Neuronal stem cell (in vitro differentiated cells): ENCODE results near the gene ACOXL.

ENCODE experiments used
- DNase-seq: peaks from one replicate; pipeline ENCODE4 v3.0.0-alpha.2; 2013; ENCODE audit warnings: low spot score
- H2AFZ ChIP-seq: one replicate; pipeline ENCODE4 v1.6.1; 2013; ENCODE audit warnings: mild to moderate bottlenecking, low read length, inconsistent platforms
- H2AK5ac ChIP-seq: 2 replicates; pipeline ENCODE4 v1.6.1; 2013; ENCODE audit warnings: low read depth, mild to moderate bottlenecking, inconsistent platforms, low read length, moderate library complexity, mixed read lengths
- H2BK120ac ChIP-seq: 2 replicates; pipeline ENCODE4 v1.6.1; 2013; ENCODE audit warnings: low read depth, mild to moderate bottlenecking, inconsistent platforms, low read length, moderate library complexity, mixed read lengths
- H2BK12ac ChIP-seq: one replicate; pipeline ENCODE4 v1.6.1; 2013; ENCODE audit warnings: low read length, inconsistent platforms
- H2BK15ac ChIP-seq: 2 replicates; pipeline ENCODE4 v1.6.1; 2013; ENCODE audit warnings: mild to moderate bottlenecking, low read length, inconsistent platforms, mixed read lengths
- H2BK5ac ChIP-seq: one replicate; pipeline ENCODE4 v1.6.1; 2013; ENCODE audit warnings: inconsistent platforms, mild to moderate bottlenecking, low read length, moderate library complexity
- H3K14ac ChIP-seq: one replicate; pipeline ENCODE4 v1.6.1; 2013; ENCODE audit warnings: low read length, inconsistent platforms
- H3K18ac ChIP-seq: 2 replicates; pipeline ENCODE4 v1.6.1; 2013; ENCODE audit warnings: low read length, inconsistent platforms
- H3K23ac ChIP-seq: 2 replicates; pipeline ENCODE4 v1.6.1; 2013; ENCODE audit warnings: low read depth, mild to moderate bottlenecking, mixed read lengths, low read length, inconsistent platforms; ENCODE audit not compliant: poor library complexity
- H3K27ac ChIP-seq: replicated peaks from 3 replicates; pipeline ENCODE4 v1.5.1; 2013; ENCODE audit warnings: low read length, inconsistent platforms
- H3K27me3 ChIP-seq, 3 experiments: 2 replicates each; pipeline ENCODE4 v1.6.1; 2013; ENCODE audit warnings: low read length in 3 of 3, mild to moderate bottlenecking in 2 of 3, inconsistent platforms in 1 of 3, low read depth in 1 of 3, mixed read lengths in 1 of 3, moderate library complexity in 1 of 3; ENCODE audit not compliant: control insufficient read depth in 3 of 3, insufficient read depth in 3 of 3
- H3K36me3 ChIP-seq, 2 donors: replicated peaks in 1 of 2; 2 replicates each; pipeline ENCODE4 v1.6.1; 2013; ENCODE audit warnings: low read length in 2 of 2; ENCODE audit not compliant: control insufficient read depth in 2 of 2, insufficient read depth in 2 of 2
- H3K4ac ChIP-seq: 2 replicates; pipeline ENCODE4 v1.6.1; 2013; ENCODE audit warnings: inconsistent platforms, mild to moderate bottlenecking, low read length, moderate library complexity
- H3K4me1 ChIP-seq, 2 donors: 1 replicate in 1 of 2; 2 replicates in 1 of 2; pipeline ENCODE4 v1.6.1; 2013; ENCODE audit warnings: low read length in 2 of 2, low read depth in 1 of 2; ENCODE audit not compliant: control insufficient read depth in 2 of 2, insufficient read depth in 1 of 2
- H3K4me2 ChIP-seq: one replicate; pipeline ENCODE4 v1.6.1; 2013; ENCODE audit warnings: mild to moderate bottlenecking, low read length, inconsistent platforms; ENCODE audit not compliant: insufficient read depth, poor library complexity, severe bottlenecking
- H3K4me3 ChIP-seq, 2 donors: 2 replicates each; pipeline ENCODE4 v1.5.1; 2013; ENCODE audit warnings: low read length in 2 of 2, mild to moderate bottlenecking in 2 of 2, inconsistent platforms in 1 of 2, moderate library complexity in 1 of 2
- H3K79me1 ChIP-seq: one replicate; pipeline ENCODE4 v1.6.1; 2013; ENCODE audit warnings: low read depth, mild to moderate bottlenecking, inconsistent platforms, low read length, moderate library complexity
- H3K9ac ChIP-seq: one replicate; pipeline ENCODE4 v1.6.1; 2013; ENCODE audit warnings: mild to moderate bottlenecking, low read depth, low read length, inconsistent platforms; ENCODE audit not compliant: poor library complexity
- H3K9me3 ChIP-seq, 2 donors: replicated peaks in 1 of 2; 2 replicates each; pipeline versions ENCODE3 to v1.6.1; 2013; ENCODE audit warnings: low read length in 2 of 2, mild to moderate bottlenecking in 2 of 2, inconsistent platforms in 1 of 2, low read depth in 1 of 2, mixed read lengths in 1 of 2, moderate library complexity in 1 of 2; ENCODE audit not compliant: control insufficient read depth in 2 of 2, insufficient read depth in 1 of 2
- H4K8ac ChIP-seq: one replicate; pipeline ENCODE4 v1.6.1; 2013; ENCODE audit warnings: low read depth, mild to moderate bottlenecking, inconsistent platforms, low read length, moderate library complexity
- H4K91ac ChIP-seq: one replicate; pipeline ENCODE4 v1.6.1; 2013; ENCODE audit warnings: low read length, low read depth, mild to moderate bottlenecking, inconsistent platforms; ENCODE audit not compliant: poor library complexity
- WGBS, 2 donors: extraction: QIAGEN DNeasy Blood & Tissue Kit; methylation state at CpG; one replicate each; pipeline ENCODE4 v1.1.7; 2013; ENCODE audit warnings: missing lambda C conversion rate in 2 of 2, mixed read lengths in 1 of 2; ENCODE audit not compliant: insufficient read length in 2 of 2, insufficient replicate concordance in 1 of 2; ENCODE audit errors: extremely low coverage in 2 of 2; 5-methylcytosine and 5-hydroxymethylcytosine counted together

Gene ACOXL

GRCh38 chr2:110815938-110816337 lies 83.6 kb downstream of the ACOXL start:
- H3K27ac ChIP-seq = no peak overlapping the region
- peaks cover 0 to 1% of the 10 kb centered on the region in 2 donors for H3K36me3 ChIP-seq
- no peak overlapping the region for H3K14ac ChIP-seq
- H3K9ac ChIP-seq = no peak overlapping the region
- no peak overlapping the region for H2BK5ac ChIP-seq
- no CpG with 5 or more reads among the region's 1 CpG for WGBS, 2 donors
- no peak overlapping the region for H3K23ac ChIP-seq
- H3K4me2 ChIP-seq = no peak overlapping the region
- H2BK15ac ChIP-seq = no peak overlapping the region
- no peak overlapping the region for H3K4ac ChIP-seq
- H3K4me3 ChIP-seq = no peak overlapping the region
- H2BK12ac ChIP-seq = no peak overlapping the region
- no peaks in the 10 kb centered on the region for H3K27me3 ChIP-seq
- H2AK5ac ChIP-seq = no peak overlapping the region
- no peak overlapping the region for H3K18ac ChIP-seq
- no peaks in the 10 kb centered on the region for H3K79me1 ChIP-seq
- H3K9me3 ChIP-seq = no peaks in the 10 kb centered on the region
- no peak overlapping the region for H2BK120ac ChIP-seq
- peaks cover 0 to 4% of the 10 kb centered on the region in 2 donors for H3K4me1 ChIP-seq
- no peak for DNase-seq
- no peak overlapping the region for H4K91ac ChIP-seq
- no peak overlapping the region for H2AFZ ChIP-seq
- H4K8ac ChIP-seq = no peak overlapping the region

- no peak overlapping the region for H2BK120ac ChIP-seq
- H4K8ac ChIP-seq = no peak overlapping the region
- H2BK15ac ChIP-seq = peak overlapping the region; percentile 54
- H3K9ac ChIP-seq = no peak overlapping the region
- no peak overlapping the region for H3K27ac ChIP-seq
- no peaks in the 10 kb centered on the region for H3K79me1 ChIP-seq
- H3K4me1 ChIP-seq = peaks cover 0 to 1% of the 10 kb centered on the region in 2 donors
- H4K91ac ChIP-seq = no peak overlapping the region
- peak overlapping the region; percentile 10 for H2AK5ac ChIP-seq
- H2BK12ac ChIP-seq = no peak overlapping the region
- peak overlapping the region; percentile 17 for H3K14ac ChIP-seq
- H3K9me3 ChIP-seq = no peaks in the 10 kb centered on the region
- no peak overlapping the region for H3K4me3 ChIP-seq
- peaks cover 0 to 1% of the 10 kb centered on the region in 2 donors for H3K36me3 ChIP-seq
- H2BK5ac ChIP-seq = no peak overlapping the region
- no peak overlapping the region for H3K4me2 ChIP-seq
- DNase-seq = no peak
- H2AFZ ChIP-seq = no peak overlapping the region
- no CpG with 5 or more reads among the region's 12 CpGs for WGBS, 2 donors
- no peaks in the 10 kb centered on the region for H3K27me3 ChIP-seq
- peak overlapping the region; percentile 49 for H3K18ac ChIP-seq
- H3K23ac ChIP-seq = no peak overlapping the region
- H3K4ac ChIP-seq = peak overlapping the region; percentile 28
These were observed 84.3 kb downstream of the ACOXL start for GRCh38 chr2:110816404-110817365.

- Histone ChIP-seq H3K4ac (no peak overlapping the region), H3K23ac (no peak overlapping the region), H2BK120ac (no peak overlapping the region), H3K4me1 (peaks cover 0 to 1% of the 10 kb centered on the region in 2 donors), H2BK12ac (no peak overlapping the region), H3K27ac (no peak overlapping the region), H3K27me3 (no peaks in the 10 kb centered on the region), H4K8ac (no peak overlapping the region), H2AFZ (no peak overlapping the region), H2AK5ac (no peak overlapping the region), H3K79me1 (no peaks in the 10 kb centered on the region), H3K4me2 (no peak overlapping the region), H2BK5ac (no peak overlapping the region), H3K14ac (no peak overlapping the region), H3K4me3 (no peak overlapping the region), H4K91ac (no peak overlapping the region), H3K9me3 (peaks cover 0 to 2% of the 10 kb centered on the region in 2 donors), H3K36me3 (no peaks in the 10 kb centered on the region), H2BK15ac (no peak overlapping the region), H3K18ac (no peak overlapping the region), H3K9ac (no peak overlapping the region)
- DNase-seq = no peak
- WGBS, 2 donors = no CpG with 5 or more reads among the region's 8 CpGs
These were observed 86.6 kb downstream of the ACOXL start for GRCh38 chr2:110818767-110819481.

- Histone ChIP-seq H3K79me1 (no peaks in the 10 kb centered on the region), H3K23ac (no peak overlapping the region), H2AFZ (no peak overlapping the region), H3K14ac (no peak overlapping the region), H2BK15ac (no peak overlapping the region), H3K4me1 (peaks cover 0 to 1% of the 10 kb centered on the region in 2 donors), H4K8ac (peak overlapping the region; percentile 1), H3K4ac (no peak overlapping the region), H2BK12ac (no peak overlapping the region), H3K4me3 (no peak overlapping the region), H4K91ac (no peak overlapping the region), H3K18ac (no peak overlapping the region), H3K27ac (no peak overlapping the region), H3K9ac (no peak overlapping the region), H3K4me2 (no peak overlapping the region), H2BK5ac (no peak overlapping the region), H2BK120ac (no peak overlapping the region), H3K36me3 (no peaks in the 10 kb centered on the region), H3K27me3 (no peaks in the 10 kb centered on the region), H3K9me3 (peaks cover 0 to 2% of the 10 kb centered on the region in 2 donors), H2AK5ac (no peak overlapping the region)
- no peak for DNase-seq
- no CpG with 5 or more reads among the region's 3 CpGs for WGBS, 2 donors
These were observed 87.3 kb downstream of the ACOXL start for GRCh38 chr2:110819711-110820110.
